SKM-1 (cell line): Measurements from ENCODE around the gene PITPNB.
A peak's percentile ranks its signal among the peaks of the same experiment; 100 is the strongest.

Experiments
- DNase-seq: peaks from one replicate; lab custom pipeline; 2025; ENCODE audit not compliant: unreplicated experiment; lab: John Stamatoyannopoulos, UW

The PITPNB gene

GRCh38 chr22:27919222-27919941, at the start of gene PITPNB:
Gene PITPNB (minus strand): TSS chr22:27919256. CDS start chr22:27919191, 65 bp downstream.
- DNase-seq: peak; percentile 91

- DNase-seq: no peak
These were observed 47.4 kb upstream of the PITPNB start for GRCh38 chr22:27966168-27967064.

DNA sequence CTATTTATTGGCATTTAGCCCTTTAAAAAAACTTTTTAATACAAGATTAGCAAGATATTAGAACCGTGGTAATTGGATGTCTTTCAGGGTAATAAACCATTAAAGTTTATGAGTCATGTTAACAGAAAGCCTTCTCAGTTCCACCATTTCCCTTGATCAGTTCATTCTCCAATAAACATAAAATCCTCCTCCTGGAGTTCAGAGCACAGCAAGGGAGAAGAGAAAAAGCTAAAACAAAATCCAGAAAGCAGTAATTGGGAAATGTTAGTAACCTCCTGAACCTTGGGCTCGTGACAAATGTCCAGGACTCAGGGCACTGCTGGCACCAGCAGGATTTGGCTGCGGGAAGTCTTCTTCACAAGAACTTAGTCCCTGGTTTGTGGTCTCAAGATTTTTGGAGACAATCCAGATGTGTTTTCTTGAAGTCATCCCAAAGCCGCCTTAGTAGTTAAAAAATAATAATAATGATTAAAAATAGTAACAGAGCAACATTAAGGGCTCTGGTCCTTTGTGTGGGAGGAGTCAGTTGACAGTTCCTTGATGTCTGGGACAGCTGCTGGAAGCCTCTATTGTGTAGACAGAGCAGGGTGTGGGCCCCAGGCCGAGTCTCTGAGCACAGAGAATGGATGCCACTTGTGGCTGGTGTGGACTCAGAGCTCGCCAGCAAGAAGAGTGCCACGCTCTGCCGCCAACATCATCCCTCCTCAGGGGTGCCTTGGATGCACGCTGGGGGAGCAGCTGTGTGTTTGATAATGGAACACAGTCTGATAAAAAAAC, 43.4 kb upstream of the PITPNB start:
- DNase-seq: no peak

DNA sequence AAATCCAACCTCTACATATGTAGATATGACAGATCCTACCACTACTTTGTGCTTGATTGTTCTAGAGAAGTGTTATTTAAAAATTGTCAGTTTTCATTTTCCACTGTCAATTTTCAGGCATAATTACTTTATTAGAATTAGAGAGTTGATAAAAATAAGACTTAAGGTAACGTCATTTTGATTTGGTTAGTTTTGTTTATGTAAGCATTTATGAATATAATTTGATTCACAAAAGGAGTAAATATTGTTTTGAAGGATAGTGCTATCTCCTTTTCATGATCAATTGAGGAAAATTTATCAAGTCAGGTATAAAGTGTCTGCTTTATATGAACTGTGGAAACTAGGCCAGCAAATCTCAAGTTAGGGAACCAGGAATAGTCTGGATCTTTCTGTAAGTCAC, 42.6 kb upstream of the PITPNB start:
- no peak for DNase-seq

DNA sequence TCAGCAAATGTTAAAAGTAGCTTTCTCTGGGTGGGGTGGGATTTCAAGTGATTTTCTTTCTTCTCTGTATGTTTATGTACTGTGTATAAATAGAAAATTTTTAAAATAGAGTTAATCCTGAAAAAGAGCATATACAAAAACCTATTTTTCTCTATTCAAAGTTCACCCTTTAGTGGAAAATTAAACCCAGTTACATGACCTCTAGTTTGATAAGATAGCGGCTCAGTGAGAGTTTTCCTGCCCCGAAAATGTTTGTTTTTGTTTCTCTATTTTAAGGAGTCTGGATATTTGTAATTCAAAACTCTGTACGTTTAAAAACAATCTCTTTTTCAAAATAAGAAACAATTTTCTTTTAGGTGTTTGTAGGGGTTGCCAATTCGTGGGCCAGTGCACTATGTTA, 42.1 kb upstream of the PITPNB start:
- no peak for DNase-seq

DNA sequence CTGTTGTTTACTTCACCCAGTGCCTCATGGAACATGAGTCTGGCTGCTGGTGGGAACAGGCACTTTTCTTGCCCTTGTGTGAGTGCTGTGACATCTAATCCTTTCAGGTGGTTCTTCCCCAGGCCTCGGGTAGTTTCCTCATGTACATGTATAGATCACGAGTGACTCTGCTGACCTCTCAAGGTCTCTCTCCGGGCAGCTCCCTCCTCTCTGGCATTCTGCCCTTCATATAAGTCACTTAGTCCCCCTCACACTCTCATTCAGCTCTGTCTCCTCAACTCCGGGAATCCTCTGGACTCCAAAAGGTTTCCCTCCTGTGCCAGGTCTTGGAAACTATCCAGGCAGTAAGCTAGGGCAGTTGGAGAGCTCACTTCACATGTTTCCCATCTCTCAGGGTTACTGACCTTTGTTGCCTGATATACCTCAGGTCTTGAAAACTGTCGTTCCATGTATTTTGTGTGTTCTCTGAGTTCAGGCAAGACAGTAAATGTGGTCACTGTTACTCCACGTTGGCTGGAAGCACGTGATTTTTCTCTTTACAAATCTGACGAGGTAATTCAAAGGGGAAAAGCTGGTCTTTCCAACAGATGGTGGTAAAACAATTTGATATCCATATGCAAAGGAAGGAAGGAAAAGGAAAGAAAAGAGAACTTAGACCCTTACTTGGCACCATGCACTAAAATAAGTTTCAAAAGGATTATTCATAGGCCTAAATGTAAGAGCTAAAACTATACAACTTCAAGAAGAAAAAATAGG, 40.5 kb upstream of the PITPNB start:
- no peak for DNase-seq

GRCh38 chr22:27952779-27953178, 33.7 kb upstream of the PITPNB start:
- no peak for DNase-seq

- no peak for DNase-seq
These were observed 33.0 kb upstream of the PITPNB start for GRCh38 chr22:27952091-27952490.

- no peak for DNase-seq
These were observed 30.4 kb upstream of the PITPNB start for GRCh38 chr22:27949421-27949820.

GRCh38 chr22:27948569-27948968, 29.5 kb upstream of the PITPNB start:
- no peak for DNase-seq

- DNase-seq: no peak
These were observed 28.4 kb upstream of the PITPNB start for GRCh38 chr22:27947448-27947847.

GRCh38 chr22:27941143-27941542, 22.1 kb upstream of the PITPNB start:
- DNase-seq: no peak

DNA sequence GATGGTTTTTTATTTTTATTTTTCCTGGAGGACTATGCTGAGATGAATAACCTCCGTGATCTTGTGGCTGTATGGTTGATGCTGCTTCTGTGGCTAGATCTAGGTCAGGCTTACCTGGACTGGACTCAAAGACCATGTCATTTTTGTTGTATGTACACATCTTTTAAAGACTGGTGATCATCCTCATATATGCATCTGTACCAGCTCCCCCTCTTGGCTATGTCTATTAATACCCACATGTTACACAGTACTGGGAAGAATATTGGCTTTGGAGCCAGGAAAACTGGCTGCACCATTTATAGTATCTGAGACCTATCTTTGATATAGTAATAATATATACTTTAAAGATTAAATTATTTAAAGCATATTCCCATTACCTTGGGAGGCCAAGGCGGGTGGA, 18.4 kb upstream of the PITPNB start:
- no peak for DNase-seq

DNA sequence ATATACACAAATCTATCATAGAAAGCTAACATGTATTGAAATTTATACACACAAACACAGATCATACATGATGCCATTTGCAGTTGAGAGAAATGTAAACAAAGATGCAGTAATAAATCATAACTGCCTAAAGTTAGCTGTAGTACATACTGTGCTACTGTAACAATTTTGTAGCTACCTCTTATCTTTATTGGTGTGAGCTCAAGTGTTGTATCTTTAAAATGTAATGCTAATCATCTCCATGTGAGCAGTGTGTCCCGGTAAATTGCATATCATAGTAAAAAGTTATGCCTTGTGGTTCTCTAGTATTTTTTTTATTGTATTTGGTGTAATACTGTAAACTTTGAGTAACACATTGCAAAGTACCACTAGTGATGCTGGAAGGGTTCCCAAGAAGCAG, 16.8 kb upstream of the PITPNB start:
- DNase-seq: no peak

- no peak for DNase-seq
These were observed 15.0 kb upstream of the PITPNB start for GRCh38 chr22:27934069-27934468.

DNA sequence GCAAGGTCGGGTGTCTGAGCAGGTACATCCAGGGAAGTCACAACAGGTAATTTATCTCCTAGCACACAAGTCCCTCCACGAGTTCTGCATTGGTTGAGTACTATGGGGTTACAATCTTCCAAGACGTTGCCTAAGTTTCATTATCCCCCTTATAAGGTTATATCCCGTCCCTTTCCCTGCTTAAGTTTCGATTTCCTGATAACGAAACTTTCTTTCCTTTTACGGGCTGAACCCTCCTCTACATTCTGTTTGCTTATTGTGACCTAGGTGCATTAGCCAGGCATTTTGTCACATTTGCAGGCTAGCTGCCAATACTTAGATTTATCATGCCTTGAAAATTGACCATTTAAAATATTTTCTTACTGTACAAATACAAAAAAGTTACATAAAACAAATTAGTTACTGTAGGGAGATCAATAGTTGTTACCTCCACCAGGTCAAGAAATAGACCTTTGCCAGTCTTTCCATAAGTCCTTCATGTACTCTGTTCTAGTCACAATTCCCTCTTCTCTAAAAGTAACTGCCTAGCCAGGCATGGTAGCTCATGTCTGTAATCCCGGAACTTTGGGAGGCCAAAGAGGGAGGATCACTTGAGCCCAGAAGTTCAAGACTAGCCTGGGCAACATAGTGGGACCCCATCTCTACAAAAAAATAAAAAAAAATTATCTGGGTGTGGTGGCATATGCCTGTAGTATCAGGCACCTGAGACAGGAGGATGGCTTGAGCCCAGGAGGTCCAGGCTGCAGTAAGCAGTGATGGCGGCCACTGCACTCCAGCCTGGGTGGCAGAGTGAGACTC, 14.3 kb upstream of the PITPNB start:
- DNase-seq: no peak

DNA sequence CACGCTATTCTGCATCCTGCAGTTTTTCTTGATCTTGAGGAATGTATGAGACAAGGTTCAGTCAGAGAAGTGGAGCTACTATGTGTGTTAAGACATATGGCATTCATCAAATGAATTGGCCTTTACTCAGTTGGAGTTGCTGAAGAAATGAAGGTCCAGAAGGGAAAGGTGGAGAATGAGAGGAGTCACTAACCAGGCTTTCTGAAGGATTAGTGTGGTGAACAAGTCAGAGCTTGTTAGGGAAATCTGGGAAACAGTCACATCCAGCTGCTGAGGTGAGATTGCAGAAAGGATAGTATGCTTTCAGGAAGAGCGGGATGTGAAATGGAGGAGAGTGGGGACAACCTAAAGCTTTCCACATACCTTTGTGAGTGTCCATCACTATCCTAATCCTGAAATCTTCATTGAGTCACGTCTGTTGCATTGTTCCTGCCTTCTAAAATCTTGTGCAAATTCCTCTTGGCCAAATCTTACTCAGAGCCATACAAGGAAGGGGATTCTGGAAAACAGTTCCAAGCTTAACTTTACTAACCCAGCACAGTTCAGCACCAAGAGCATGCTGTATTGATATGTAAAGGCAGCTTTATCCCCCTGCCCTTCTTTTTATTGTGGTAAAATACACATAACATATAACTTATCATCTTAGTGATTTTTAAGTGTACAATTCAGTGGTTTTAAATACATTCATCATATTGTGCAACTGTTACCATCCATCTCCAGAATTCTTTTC, 11.4 kb upstream of the PITPNB start:
- no peak for DNase-seq

GRCh38 chr22:27927608-27928007, 8.6 kb upstream of the PITPNB start:
- DNase-seq: no peak

DNA sequence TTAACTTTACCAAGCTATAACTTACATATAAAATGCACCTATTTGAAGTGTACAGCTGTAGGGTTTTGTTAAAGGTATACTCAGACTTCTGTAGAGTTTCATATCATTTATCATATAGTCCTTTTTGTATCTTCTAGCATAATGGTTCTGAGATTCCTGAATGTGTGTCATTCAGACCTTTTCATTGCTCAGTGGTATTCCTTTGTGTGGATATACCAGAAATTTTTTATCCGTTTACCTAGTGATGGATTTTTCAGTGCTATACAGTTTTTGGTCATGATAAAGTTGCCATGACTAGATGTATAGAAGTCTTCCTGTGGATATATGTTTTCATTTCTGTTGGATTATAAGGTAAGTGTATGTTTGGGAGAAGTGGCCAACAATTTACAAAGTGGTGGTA, 6.3 kb upstream of the PITPNB start:
- DNase-seq: no peak
